GM18870 (cell line): ENCODE results near the gene KIF26B.
"Not testable (repeated sequence)": the region's sequence is repeated elsewhere in the genome, so short reads cannot be mapped to it uniquely, and the experiment has no call there.

ENCODE experiments used
- ATAC-seq: cut with Tn5 transposase; IDR thresholded peaks from one replicate; pipeline ENCODE4 v1.9.1; 2021; ENCODE audit warnings: moderate library complexity; ENCODE audit not compliant: unreplicated experiment

The KIF26B gene

GRCh38 chr1:245687636-245688535 lies 533.1 kb downstream of the KIF26B start:
- ATAC-seq, result no peak

GRCh38 chr1:245688536-245689453 lies 534.0 kb downstream of the KIF26B start:
- no peak for ATAC-seq

DNA sequence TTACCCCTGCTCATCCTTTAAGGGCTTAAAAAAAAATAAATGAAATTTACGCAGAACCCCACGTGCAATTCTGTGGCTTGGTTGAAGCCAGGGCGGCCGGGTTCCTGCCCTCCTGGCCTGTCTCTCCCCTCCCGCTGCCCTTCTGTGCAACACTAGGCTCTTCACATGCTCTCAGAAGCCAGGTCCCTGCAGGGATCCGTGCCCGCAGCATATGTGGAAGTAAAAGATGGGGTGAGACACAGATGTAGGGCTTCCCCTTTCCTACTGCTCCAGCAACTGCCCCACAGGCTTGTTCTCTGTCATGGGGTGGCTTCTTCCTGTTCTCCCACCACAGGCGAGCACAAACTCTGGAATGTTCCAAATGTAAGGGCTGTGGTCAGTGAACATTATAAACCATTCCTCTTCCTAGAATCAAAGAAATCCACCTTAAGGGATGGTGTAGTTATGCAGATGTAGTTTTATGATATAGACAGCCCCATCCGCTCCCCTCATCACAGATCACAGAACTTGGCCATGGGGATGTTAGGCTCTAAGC lies 535.4 kb downstream of the KIF26B start:
- ATAC-seq, result no peak

DNA sequence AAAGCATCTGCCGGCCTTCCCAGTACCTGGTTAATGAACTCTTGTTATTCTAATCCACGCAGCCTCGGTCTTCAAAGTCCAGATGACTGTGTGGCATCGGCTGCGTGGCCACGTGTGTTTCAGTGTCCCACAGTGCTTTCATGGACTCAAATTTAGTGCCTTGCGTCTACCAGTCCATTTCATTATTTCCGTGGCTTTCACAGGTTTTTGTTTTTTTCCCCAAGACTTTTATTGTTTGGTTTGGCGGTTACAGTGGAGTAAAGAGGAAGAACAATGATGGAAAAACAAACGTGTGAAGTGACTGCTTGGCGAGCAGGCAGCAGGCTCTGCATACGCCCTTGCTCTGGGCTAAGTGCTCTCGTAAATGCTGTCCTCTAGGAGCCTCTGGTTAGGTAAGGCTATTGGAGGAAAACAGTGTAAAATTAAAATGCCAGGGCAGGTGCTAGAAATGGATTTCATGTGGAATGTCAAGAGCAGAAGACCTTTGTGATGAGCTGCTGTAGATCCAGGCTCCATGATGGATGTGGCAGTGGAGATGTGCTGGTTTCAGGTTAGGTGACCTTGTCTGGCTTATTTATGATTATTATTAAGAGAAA lies 536.3 kb downstream of the KIF26B start:
- no peak for ATAC-seq

DNA sequence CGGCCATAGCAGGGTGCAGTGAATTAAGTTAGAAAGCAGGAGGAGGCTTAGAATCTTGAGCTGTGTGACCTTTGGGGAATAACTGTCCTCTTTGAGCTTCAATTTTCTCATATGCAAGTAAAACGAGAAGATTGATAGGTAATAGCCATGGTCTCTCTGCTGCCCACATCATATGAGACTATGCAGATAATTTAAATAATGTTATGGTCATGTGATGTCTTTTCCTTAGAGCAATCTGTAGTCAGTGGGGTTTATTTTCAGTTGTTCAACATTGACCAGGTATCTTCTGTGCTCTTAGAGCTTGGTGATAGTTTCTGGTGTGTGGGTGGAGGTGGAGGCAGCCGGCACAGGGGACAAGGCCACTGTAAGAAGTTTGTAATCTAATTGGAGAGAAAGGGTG lies 537.1 kb downstream of the KIF26B start:
- ATAC-seq, result no peak

DNA sequence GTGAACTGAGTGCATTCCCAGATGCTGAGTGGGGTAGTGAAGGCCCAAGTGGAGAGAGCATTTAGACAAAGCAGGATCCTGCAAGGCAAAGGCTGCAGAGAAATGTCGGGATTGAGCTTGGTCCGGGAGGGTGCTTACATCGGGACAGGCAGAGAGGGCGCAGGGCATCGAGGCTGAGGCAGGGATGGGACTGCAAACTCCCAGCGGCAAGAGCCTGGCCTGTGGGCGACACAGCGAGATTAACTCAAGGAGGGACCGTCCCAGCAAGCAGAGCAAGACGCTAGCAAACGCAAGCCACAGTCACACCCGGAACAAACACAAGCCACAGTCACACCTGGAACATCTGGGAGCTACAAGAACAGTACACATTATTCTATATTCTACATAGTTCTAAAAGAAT lies 537.5 kb downstream of the KIF26B start:
- no peak for ATAC-seq

DNA sequence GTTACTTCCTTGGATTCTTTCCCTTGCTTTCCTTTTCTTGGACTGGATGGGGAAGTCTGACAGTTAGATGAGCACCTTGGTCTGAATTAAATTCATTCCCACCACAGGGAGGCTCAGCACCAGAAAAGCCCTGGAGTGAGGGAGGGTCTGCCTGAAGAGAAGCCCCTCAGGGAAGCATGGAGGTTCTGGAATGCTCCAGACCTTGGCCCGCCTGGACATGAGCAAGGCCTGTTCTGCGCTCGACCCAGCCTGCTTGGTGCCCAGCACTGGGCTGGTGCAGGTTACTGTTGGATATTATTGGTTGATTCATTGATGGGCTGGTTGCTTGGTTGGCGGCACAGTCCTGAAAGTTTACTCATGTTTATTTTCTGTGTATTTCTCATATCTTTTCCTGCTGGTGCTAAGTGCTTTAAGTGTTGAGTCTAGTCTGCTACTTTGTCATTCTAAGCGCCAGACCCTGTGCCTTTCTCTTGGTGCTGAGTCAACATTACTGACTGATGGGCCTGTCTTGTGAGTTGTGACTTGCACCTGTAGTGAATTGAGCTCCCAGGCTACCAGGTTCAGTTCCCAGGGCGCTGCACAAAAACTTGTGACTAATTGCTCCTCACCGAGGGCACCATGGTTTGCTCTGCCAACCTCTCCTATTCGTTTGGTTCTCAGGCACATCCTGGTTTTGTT lies 538.5 kb downstream of the KIF26B start:
- no peak for ATAC-seq

GRCh38 chr1:245693941-245694752 lies 539.4 kb downstream of the KIF26B start:
- no peak for ATAC-seq

GRCh38 chr1:245694753-245695195 lies 540.0 kb downstream of the KIF26B start:
- ATAC-seq, result no peak

- no peak for ATAC-seq
Measured at GRCh38 chr1:245695211-245695610, 540.4 kb downstream of the KIF26B start.

DNA sequence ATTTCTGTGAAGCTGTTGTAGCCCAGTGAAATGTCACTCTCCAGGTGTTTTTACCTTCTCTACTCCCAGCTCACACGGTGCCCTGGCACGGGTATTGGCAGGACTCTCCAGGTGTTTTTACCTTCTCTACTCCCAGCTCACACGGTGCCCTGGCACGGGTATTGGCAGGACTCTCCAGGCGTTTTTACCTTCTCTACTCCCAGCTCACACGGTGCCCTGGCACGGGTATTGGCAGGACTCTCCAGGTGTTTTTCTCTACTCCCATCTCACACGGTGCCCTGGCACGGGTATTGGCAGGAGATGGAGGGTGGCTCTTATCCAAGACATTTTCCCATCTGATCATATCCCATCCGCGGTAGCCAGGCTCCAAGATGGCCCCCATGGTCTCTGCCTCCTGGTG lies 540.9 kb downstream of the KIF26B start:
- ATAC-seq, result not testable (repeated sequence)

DNA sequence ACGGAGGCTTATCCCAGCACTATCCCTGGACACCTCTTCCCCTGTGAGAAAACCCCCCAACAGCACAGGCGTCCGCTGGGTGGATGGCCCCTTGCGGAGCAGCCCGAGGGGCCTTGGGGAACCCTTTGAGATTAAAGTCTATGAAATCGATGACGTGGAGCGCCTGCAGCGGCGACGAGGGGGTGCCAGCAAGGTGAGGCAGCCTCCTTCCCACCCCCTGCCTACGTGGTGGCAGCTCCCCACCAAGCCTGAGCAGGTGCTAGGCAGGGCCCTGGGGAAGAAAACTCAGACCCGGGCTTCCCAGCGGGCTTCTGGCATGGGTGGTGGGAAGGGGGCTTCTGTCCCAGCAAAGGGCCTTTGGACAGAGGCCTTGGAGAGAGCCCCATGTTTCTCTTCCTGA lies 543.3 kb downstream of the KIF26B start:
- ATAC-seq, result no peak

- ATAC-seq, result no peak
Measured at GRCh38 chr1:245698860-245699259, 544.1 kb downstream of the KIF26B start.

DNA sequence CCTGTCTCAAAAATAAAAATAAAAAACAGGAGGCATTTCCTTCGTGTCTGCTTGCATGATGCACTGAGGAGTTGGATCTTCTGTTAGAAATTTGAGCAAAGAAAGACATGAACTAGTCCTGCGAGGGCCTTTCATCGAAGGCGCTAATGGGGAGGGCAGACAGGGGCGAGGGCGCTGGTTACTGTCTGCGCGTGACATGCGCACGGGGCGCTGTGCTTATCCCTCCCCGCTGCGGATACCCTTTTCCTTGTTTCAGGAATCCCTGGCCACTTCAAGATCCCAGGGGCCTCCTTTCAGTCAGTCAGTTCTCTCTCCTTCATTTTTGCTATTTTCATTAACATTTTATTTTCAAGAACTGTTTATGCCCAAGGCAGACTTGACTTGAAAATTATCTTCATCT lies 545.8 kb downstream of the KIF26B start:
- ATAC-seq, result no peak

- no peak for ATAC-seq
Measured at GRCh38 chr1:245701631-245702030, 546.8 kb downstream of the KIF26B start.

GRCh38 chr1:245702346-245702745 lies 547.6 kb downstream of the KIF26B start:
- no peak for ATAC-seq

DNA sequence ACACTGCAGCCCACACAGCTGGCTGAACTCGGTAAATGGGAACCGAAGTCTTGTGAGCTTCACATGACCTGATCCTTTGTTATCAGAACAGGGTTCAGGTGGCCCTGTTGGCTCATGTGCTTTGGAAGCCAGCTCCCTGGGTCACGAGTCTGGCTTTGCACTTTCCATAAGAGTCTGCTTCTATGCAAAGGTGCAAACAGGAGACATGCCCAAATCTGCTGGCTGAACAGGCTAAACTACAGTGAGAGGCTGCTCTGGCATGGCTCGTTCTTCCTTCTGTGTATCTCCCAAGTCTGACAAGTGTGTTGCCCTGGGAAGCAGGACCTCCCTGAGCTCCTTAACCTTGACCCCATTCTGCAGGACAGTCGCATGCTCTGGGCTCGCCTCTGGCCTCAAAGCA lies 549.6 kb downstream of the KIF26B start:
- no peak for ATAC-seq

- ATAC-seq, result no peak
Measured at GRCh38 chr1:245704765-245705164, 550.0 kb downstream of the KIF26B start.

GRCh38 chr1:245707941-245708340 lies 553.2 kb downstream of the KIF26B start:
- no peak for ATAC-seq
